Right lobe of liver (tissue), 6 donors: ENCODE measurements around the gene RELT. TPM values are rescaled to one million over a fixed set of nuclear protein-coding genes. Genes with fewer than 3 reads are reported as not detected.

ENCODE experiments used
- ATAC-seq, 4 donors: fragments of 200-7000 bp; cut with Tn5 transposase; one replicate each; pipeline ENCODE4 v1.9.1; 2020; ENCODE audit warnings: mild to moderate bottlenecking in 4 of 4, moderate library complexity in 4 of 4
- DNase-seq, 3 donors: peaks; one replicate each; pipeline ENCODE4 v3.0.0-alpha.2; 2020
- H3K27ac ChIP-seq, 3 donors: fragments of 200-600 bp; one replicate each; pipeline ENCODE4 v1.8.0; 2022
- H3K27me3 ChIP-seq, 2 donors: fragments of 200-600 bp; one replicate each; pipeline ENCODE4 v1.8.0; 2022
- H3K36me3 ChIP-seq, 4 donors: fragments of 200-600 bp; sonication (generic) in 1 of 4; one replicate each; pipeline versions ENCODE4 v1.5.1 to v1.8.0; 2017 to 2022; ENCODE audit warnings: control low read depth in 1 of 4
- H3K4me1 ChIP-seq, 4 donors: fragments of 200-600 bp; sonication (generic) in 1 of 4; one replicate each; pipeline versions ENCODE4 v1.5.1 to v1.8.0; 2017 to 2022; ENCODE audit warnings: control low read depth in 1 of 4
- H3K4me3 ChIP-seq, 3 donors: fragments of 200-600 bp; one replicate each; pipeline ENCODE4 v1.8.0; 2022
- H3K9me3 ChIP-seq, 4 donors: fragments of 200-600 bp; sonication (generic) in 1 of 4; one replicate each; pipeline versions ENCODE4 v1.5.1 to v1.8.0; 2017 to 2022; ENCODE audit warnings: control low read depth in 1 of 4
- CTCF ChIP-seq, 4 donors: fragments of 200-600 bp in 3 of 4; fragments of 450-650 bp in 1 of 4; IDR thresholded peaks; one replicate each; pipeline versions ENCODE4 v1.5.1 to v1.8.0; 2016 to 2022; ENCODE audit warnings: antibody characterized with exemption in 4 of 4, mild to moderate bottlenecking in 2 of 4
- POLR2A ChIP-seq: fragments of 450-650 bp; IDR thresholded peaks from one replicate; pipeline ENCODE4 v1.6.1; 2017; ENCODE audit warnings: antibody characterized with exemption, mild to moderate bottlenecking
- WGBS: methylation state at CpG from one replicate; pipeline ENCODE4 v1.1.6; 2018; ENCODE audit warnings: low coverage, low lambda C conversion rate; ENCODE audit not compliant: insufficient coverage; ENCODE audit errors: missing lambda C conversion rate; 5-methylcytosine and 5-hydroxymethylcytosine counted together
- intact Hi-C, 2 donors: fragments of 100-400 bp; cut with DNase I; formaldehyde crosslinking; loops; one replicate each; pipeline versions ENCODE4 v1.11.2 to v1.14.1; 2022
- total RNA-seq, 6 experiments: library from RNA; depleted of rRNA in 2 of 6; stranded (reverse); fragments of >200 nt in 2 of 6; fragmentation: NEBNext Ultra II Directional in 3 of 6; extraction: Animal tissue kit (Norgen Biotek cat#: 25700) in 3 of 6; gene quantifications; one replicate each; pipeline versions ENCODE4 v1.1.0 to v1.2.4, GENCODE V29; 2016 to 2023
- donor health status: DM: no; HTN: yes; CAD: no.
- donor health status: DM: no; HTN: no; CAD: no.
- donor health status: DM: no; HTN: no; CAD: no.
- donor health status: DM: no; HTN: yes; CAD: no.
- donor health status: DM: no; HTN: yes; CAD: no.

RELT gene
- total RNA-seq, 6 experiments from 2014 or later = 0.81 to 5.4 (median 1.6) TPM

GRCh38 chr11:73386546-73386945 lies 10.3 kb downstream of the RELT start:
- TF ChIP-seq POLR2A (no peak), CTCF (IDR thresholded peaks at IDR 0.05) (no peak)
- 75% methylated on average over 1 of the region's 8 CpGs for WGBS

DNA sequence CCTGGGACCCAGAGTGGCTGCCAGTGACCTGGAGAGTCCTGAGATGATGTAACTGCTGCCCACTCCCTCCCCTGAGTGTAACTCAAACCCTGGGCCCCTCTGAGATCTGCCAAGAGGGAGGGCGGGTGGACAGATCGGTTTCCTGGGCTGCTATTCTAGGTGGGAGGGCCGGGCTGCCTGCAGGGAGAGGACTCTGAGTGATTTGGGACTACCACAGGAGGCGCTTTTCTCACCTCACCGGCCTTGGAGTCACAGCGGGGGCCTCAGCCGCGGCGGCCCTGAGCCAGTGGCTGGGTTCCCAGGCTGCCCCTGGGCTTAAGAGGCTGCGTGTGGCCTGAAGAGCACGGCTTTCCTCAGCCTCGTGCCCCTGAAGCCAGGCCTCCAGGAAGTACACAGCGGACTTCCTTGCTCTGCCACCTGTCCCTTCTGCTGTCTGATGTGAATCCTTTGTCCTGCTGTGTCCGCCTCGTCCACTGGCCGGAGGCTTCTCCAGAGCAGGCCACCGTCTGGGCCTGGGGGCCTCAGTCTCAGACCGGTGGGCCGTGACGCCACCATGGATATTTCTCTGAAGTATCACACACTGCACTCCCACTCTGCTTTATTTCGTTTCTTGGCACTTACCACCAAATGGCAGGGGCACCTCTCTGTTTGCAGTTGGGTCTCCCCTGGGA lies 11.5 kb downstream of the RELT start:
- TF ChIP-seq POLR2A = no peak
- no peak for TF ChIP-seq CTCF (IDR thresholded peaks at IDR 0.05)
- no peaks in the 10 kb centered on the region for H3K9me3 ChIP-seq
- peak overlapping the region in 2 of 3 donors; percentile 37 to 43 for H3K27ac ChIP-seq
- H3K4me3 ChIP-seq = no peak overlapping the region
- 65% methylated on average over 2 of the region's 21 CpGs for WGBS
- ATAC-seq (no peak), DNase-seq (no peak)
- H3K36me3 ChIP-seq = no peaks in the 10 kb centered on the region
- no peaks in the 10 kb centered on the region for H3K27me3 ChIP-seq
- peaks cover 0 to 8% (median 0%) of the 10 kb centered on the region in 4 donors for H3K4me1 ChIP-seq
- intact Hi-C loops = loop anchor here in 1 of 2 donors (10.0 kb wide), 1 partner anchor 93 kb away; no protein-coding TSS in a partner anchor

More at GRCh38 chr11:73386546-73386945, 10.3 kb downstream of the RELT start:
- no peaks in the 10 kb centered on the region for H3K9me3 ChIP-seq
- H3K36me3 ChIP-seq = no peaks in the 10 kb centered on the region
- H3K27me3 ChIP-seq = no peaks in the 10 kb centered on the region
- DNase-seq (no peak), ATAC-seq (no peak)
- no peak overlapping the region for H3K4me3 ChIP-seq
- peak overlapping the region; percentile 10 to 72 (median 53) for H3K27ac ChIP-seq
- intact Hi-C loops = loop anchor here in 1 of 2 donors (10.0 kb wide), 1 partner anchor 92 kb away; no protein-coding TSS in a partner anchor
- H3K4me1 ChIP-seq = peaks cover 0 to 8% (median 0%) of the 10 kb centered on the region in 4 donors

- Histone ChIP-seq H3K4me3 (no peak overlapping the region), H3K27me3 (no peaks in the 10 kb centered on the region), H3K27ac (peak overlapping the region in 1 of 3 donors; percentile 43), H3K36me3 (no peaks in the 10 kb centered on the region), H3K9me3 (no peaks in the 10 kb centered on the region), H3K4me1 (peaks cover 0 to 8% (median 0%) of the 10 kb centered on the region in 4 donors)
- intact Hi-C loops = loop anchor here in 1 of 2 donors (10.0 kb wide), 1 partner anchor 94 kb away; no protein-coding TSS in a partner anchor
- 75% methylated on average over 7 of the region's 23 CpGs for WGBS
- ATAC-seq (peak; percentile 25 to 30 (median 28)), DNase-seq (peak in 2 of 3 donors; percentile 72 to 76)
- no peak for TF ChIP-seq POLR2A
- no peak for TF ChIP-seq CTCF (IDR thresholded peaks at IDR 0.05)
Measured at GRCh38 chr11:73388265-73389133, 12.3 kb downstream of the RELT start.

- ATAC-seq (no peak), DNase-seq (no peak)
- 71% methylated on average over 2 of the region's 6 CpGs for WGBS
- H3K4me3 ChIP-seq = no peak overlapping the region
- H3K27ac ChIP-seq = no peak overlapping the region
- intact Hi-C loops = loop anchor here in 1 of 2 donors (10.0 kb wide), 1 partner anchor 94 kb away; no protein-coding TSS in a partner anchor
- no peaks in the 10 kb centered on the region for H3K9me3 ChIP-seq
- H3K27me3 ChIP-seq = no peaks in the 10 kb centered on the region
- H3K4me1 ChIP-seq = peaks cover 0 to 8% (median 0%) of the 10 kb centered on the region in 4 donors
- TF ChIP-seq POLR2A (no peak), CTCF (IDR thresholded peaks at IDR 0.05) (no peak)
- H3K36me3 ChIP-seq = no peaks in the 10 kb centered on the region
Measured at GRCh38 chr11:73389134-73389525, 12.9 kb downstream of the RELT start.
